IMR-90 (cell line): ENCODE measurements around the gene STAG2. TPM values are rescaled to one million over a fixed set of nuclear protein-coding genes. Genes with fewer than 3 reads are reported as not detected.

Experiments
- ATAC-seq: fragments of 200-7000 bp; cut with Tn5 transposase; 2 replicates; pipeline ENCODE4 v1.9.1; 2020; ENCODE audit warnings: low read depth, mild to moderate bottlenecking, moderate library complexity
- BruUV-seq: library from RNA; stranded (reverse); fragments of 400-500 nt; replicated peaks from 2 replicates; lab custom pipeline; 2021; lab: Mats Ljungman, UMichigan
- CTCF ChIA-PET: fragments of 300-600 bp; formaldehyde crosslinking; extraction: SDS; loops from one replicate; lab custom pipeline; 2021; ENCODE audit warnings: antibody characterized with exemption; lab: Yijun Ruan, JAX
- POLR2A ChIA-PET: fragments of 300-600 bp; sonication (Branson Sonifier 250); formaldehyde crosslinking; loops from one replicate; lab custom pipeline; 2022; ENCODE audit warnings: antibody characterized with exemption; ENCODE audit not compliant: unreplicated experiment; lab: Charles Lee
- DNase-seq: peaks from one replicate; pipeline ENCODE4 v3.0.0; 2013
- H2AFZ ChIP-seq: replicated peaks from 2 replicates; pipeline ENCODE3; 2013; ENCODE audit warnings: low read length, mild to moderate bottlenecking; ENCODE audit not compliant: poor library complexity
- H2AK5ac ChIP-seq: 2 replicates; pipeline ENCODE4 v1.6.1; 2013; ENCODE audit warnings: low read depth, low read length, inconsistent platforms
- H2AK9ac ChIP-seq: replicated peaks from 2 replicates; pipeline ENCODE3; 2013; ENCODE audit warnings: mild to moderate bottlenecking, low read depth, low read length, moderate library complexity; ENCODE audit not compliant: poor library complexity
- H2BK120ac ChIP-seq: 2 replicates; pipeline ENCODE4 v1.6.1; 2013; ENCODE audit warnings: low read depth, low read length, inconsistent platforms
- H2BK15ac ChIP-seq: 3 replicates; pipeline ENCODE4 v1.6.1; 2013; ENCODE audit warnings: low read depth, low read length, inconsistent platforms
- H2BK20ac ChIP-seq: 2 replicates; pipeline ENCODE4 v1.6.1; 2013; ENCODE audit warnings: low read depth, mild to moderate bottlenecking, inconsistent platforms, low read length, moderate library complexity
- H2BK5ac ChIP-seq: 2 replicates; pipeline ENCODE4 v1.6.1; 2013; ENCODE audit warnings: mild to moderate bottlenecking, low read depth, low read length, inconsistent platforms; ENCODE audit not compliant: poor library complexity, severe bottlenecking
- H3K14ac ChIP-seq: replicated peaks from 2 replicates; pipeline ENCODE4 v1.6.1; 2013; ENCODE audit warnings: low read depth, low read length, inconsistent platforms
- H3K18ac ChIP-seq: 2 replicates; pipeline ENCODE4 v1.6.1; 2013; ENCODE audit warnings: low read depth, low read length, control low read depth
- H3K23ac ChIP-seq: 2 replicates; pipeline ENCODE4 v1.6.1; 2013; ENCODE audit warnings: low read depth, low read length, inconsistent platforms
- H3K27ac ChIP-seq: 2 replicates; pipeline ENCODE4 v1.5.1; 2013; ENCODE audit warnings: mild to moderate bottlenecking, control low read depth, low read length; ENCODE audit not compliant: insufficient read depth
- H3K27me3 ChIP-seq: 2 replicates; pipeline ENCODE4 v1.6.1; 2013; ENCODE audit warnings: low read length; ENCODE audit not compliant: control insufficient read depth, insufficient read depth
- H3K36me3 ChIP-seq: 2 replicates; pipeline ENCODE4 v1.6.1; 2013; ENCODE audit warnings: low read length, mixed read lengths; ENCODE audit not compliant: control insufficient read depth, insufficient read depth
- H3K4ac ChIP-seq: 2 replicates; pipeline ENCODE4 v1.6.1; 2013; ENCODE audit warnings: low read depth, low read length, inconsistent platforms
- H3K4me1 ChIP-seq: 2 replicates; pipeline ENCODE4 v1.6.1; 2013; ENCODE audit warnings: low read length, mixed read lengths; ENCODE audit not compliant: control insufficient read depth, insufficient read depth
- H3K4me2 ChIP-seq: 2 replicates; pipeline ENCODE4 v1.6.1; 2013; ENCODE audit warnings: low read depth, mild to moderate bottlenecking, control low read depth, low read length, moderate library complexity
- H3K4me3 ChIP-seq: 2 replicates; pipeline ENCODE4 v1.5.1; 2013; ENCODE audit warnings: low read depth, mild to moderate bottlenecking, control low read depth, low read length, moderate library complexity; ENCODE audit not compliant: insufficient read depth
- H3K56ac ChIP-seq: 2 replicates; pipeline ENCODE4 v1.6.1; 2013; ENCODE audit warnings: low read length, inconsistent platforms; ENCODE audit not compliant: insufficient read depth; ENCODE audit errors: extremely low read depth
- H3K79me1 ChIP-seq, 2 experiments: 2 replicates each; pipeline ENCODE4 v1.6.1; 2013; ENCODE audit warnings: low read length in 2 of 2, inconsistent platforms in 1 of 2, low read depth in 1 of 2
- H3K9ac ChIP-seq: 2 replicates; pipeline ENCODE4 v1.6.1; 2013; ENCODE audit warnings: low read depth, low read length, control low read depth
- H3K9me1 ChIP-seq: 2 replicates; pipeline ENCODE4 v1.6.1; 2013; ENCODE audit warnings: low read length, inconsistent platforms; ENCODE audit not compliant: insufficient read depth
- H3K9me3 ChIP-seq: 2 replicates; pipeline ENCODE4 v1.6.1; 2013; ENCODE audit warnings: low read length; ENCODE audit not compliant: control insufficient read depth, insufficient read depth
- H4K20me1 ChIP-seq: 2 replicates; pipeline ENCODE4 v1.6.1; 2013; ENCODE audit warnings: low read length, inconsistent platforms; ENCODE audit not compliant: insufficient read depth
- H4K5ac ChIP-seq: 2 replicates; pipeline ENCODE4 v1.6.1; 2013; ENCODE audit warnings: mild to moderate bottlenecking, low read depth, low read length, control low read depth
- H4K8ac ChIP-seq, 2 experiments: 2 replicates each; pipeline ENCODE4 v1.6.1; 2013; ENCODE audit warnings: low read depth in 2 of 2, low read length in 2 of 2, control low read depth in 1 of 2, inconsistent platforms in 1 of 2
- H4K91ac ChIP-seq: 2 replicates; pipeline ENCODE4 v1.6.1; 2013; ENCODE audit warnings: low read depth, low read length, inconsistent platforms; ENCODE audit not compliant: insufficient read depth
- BHLHE40 ChIP-seq: fragments of 150-350 bp; IDR thresholded peaks from 2 replicates; pipeline ENCODE4 v1.6.1; 2016; ENCODE audit warnings: mild to moderate bottlenecking, low read depth, low read length
- CEBPB ChIP-seq: IDR thresholded peaks from 2 replicates; pipeline ENCODE4 v1.6.1; 2012; ENCODE audit warnings: low read depth, low read length, improper control_type of control experiment
- CHD1 ChIP-seq: IDR thresholded peaks from 2 replicates; pipeline ENCODE4 v1.6.1; 2012; ENCODE audit warnings: low read depth, low read length, improper control_type of control experiment
- CTCF ChIP-seq: conservative IDR thresholded peaks from 2 replicates; pipeline ENCODE4 v1.5.1; 2012; ENCODE audit warnings: mild to moderate bottlenecking, low read depth, low read length, improper control_type of control experiment
- ELK1 ChIP-seq: fragments of 150-350 bp; IDR thresholded peaks from 2 replicates; pipeline ENCODE4 v1.6.1; 2016; ENCODE audit warnings: low read depth, mild to moderate bottlenecking, low read length, moderate library complexity, borderline replicate concordance
- FOS ChIP-seq: fragments of 150-350 bp; IDR thresholded peaks from 2 replicates; pipeline ENCODE4 v1.6.1; 2016; ENCODE audit warnings: low read depth, low read length
- MAFK ChIP-seq: IDR thresholded peaks from 2 replicates; pipeline ENCODE4 v1.6.1; 2012; ENCODE audit warnings: low read depth, low read length, improper control_type of control experiment
- MAZ ChIP-seq: IDR thresholded peaks from 2 replicates; pipeline ENCODE4 v1.6.1; 2012; ENCODE audit warnings: low read depth, mild to moderate bottlenecking, low read length, improper control_type of control experiment, moderate library complexity, borderline replicate concordance
- MXI1 ChIP-seq: IDR thresholded peaks from 2 replicates; pipeline ENCODE4 v1.6.1; 2012; ENCODE audit warnings: low read depth, mild to moderate bottlenecking, low read length, moderate library complexity, borderline replicate concordance
- NFE2L2 ChIP-seq: fragments of 150-350 bp; IDR thresholded peaks from 2 replicates; pipeline ENCODE4 v1.6.1; 2016; ENCODE audit warnings: low read depth, mild to moderate bottlenecking, low read length
- POLR2A ChIP-seq: IDR thresholded peaks from 2 replicates; pipeline ENCODE4 v1.6.1; 2012; ENCODE audit warnings: mild to moderate bottlenecking, low read depth, low read length
- RAD21 ChIP-seq: IDR thresholded peaks from 2 replicates; pipeline ENCODE4 v1.6.1; 2012; ENCODE audit warnings: low read length, improper control_type of control experiment
- RCOR1 ChIP-seq: IDR thresholded peaks from 2 replicates; pipeline ENCODE4 v1.6.1; 2012; ENCODE audit warnings: mild to moderate bottlenecking, low read length, improper control_type of control experiment; ENCODE audit not compliant: insufficient replicate concordance
- RFX5 ChIP-seq: IDR thresholded peaks from 2 replicates; pipeline ENCODE4 v1.8.0; 2012; ENCODE audit warnings: low read depth, mild to moderate bottlenecking, low read length, moderate library complexity
- SMC3 ChIP-seq: fragments of 150-350 bp; IDR thresholded peaks from 2 replicates; pipeline ENCODE4 v1.6.1; 2016; ENCODE audit warnings: low read depth, mild to moderate bottlenecking, antibody characterized with exemption, low read length, moderate library complexity
- USF2 ChIP-seq: fragments of 150-350 bp; IDR thresholded peaks from 2 replicates; pipeline ENCODE4 v1.6.1; 2017; ENCODE audit warnings: mild to moderate bottlenecking, antibody characterized with exemption, low read length, low read depth
- WGBS, 2 experiments: methylation state at CpG; one replicate each; pipeline versions ENCODE4 v1.1.5 to v1.1.7; 2013; ENCODE audit warnings: missing lambda C conversion rate in 2 of 2; ENCODE audit not compliant: insufficient read length in 1 of 2; ENCODE audit errors: extremely low coverage in 2 of 2; 5-methylcytosine and 5-hydroxymethylcytosine counted together
- dilution Hi-C: fragments of 300-500 bp; cut with HindIII; formaldehyde crosslinking; loops from one replicate; pipeline ENCODE4 v1.14.3; 2018; ENCODE audit warnings: low sequenced_read_pairs; ENCODE audit not compliant: unreplicated experiment
- in situ Hi-C: fragments of 300-500 bp; cut with MboI; formaldehyde crosslinking; loops from 3 replicates; pipeline ENCODE4 v1.14.3; 2019; ENCODE audit warnings: low sequenced_read_pairs, inconsistent platforms, mixed read lengths
- intact Hi-C: fragments of 100-400 bp; cut with micrococcal nuclease; formaldehyde crosslinking; loops from 2 replicates; pipeline ENCODE4 v1.10.0; 2022
- polyA plus RNA-seq, 3 experiments: library from polyadenylated mRNA; depleted of rRNA; stranded (reverse); fragments of >200 nt; gene quantifications; 2 replicates each; pipeline ENCODE4 v1.2.3, GENCODE V29; 2012; ENCODE audit warnings: low replicate concordance in 1 of 3
- total RNA-seq: library from RNA; depleted of rRNA; stranded (reverse); fragments of >200 nt; gene quantifications from 2 replicates; pipeline ENCODE4 v1.2.3, GENCODE V29; 2012

STAG2 gene
- total and polyA plus RNA-seq, 2 of the 4 experiments (the other 2 are of a cell fraction) = 19.6 to 71.2 TPM

GRCh38 chrX:124125471-124125870 is 164.0 kb downstream of the STAG2 start:
- no peaks in the 10 kb centered on the region for H3K36me3 ChIP-seq
- H2BK5ac ChIP-seq = no peak overlapping the region
- H2AFZ ChIP-seq = no peak overlapping the region
- H3K4ac ChIP-seq = no peak overlapping the region
- H2BK120ac ChIP-seq = no peak overlapping the region
- peaks cover 3% of the 10 kb centered on the region; the same call in 1 of the 2 replicates for H3K9me3 ChIP-seq
- no peak overlapping the region for H3K23ac ChIP-seq
- no TSS peak for BruUV-seq
- no peak overlapping the region for H3K4me2 ChIP-seq
- H4K91ac ChIP-seq = no peak overlapping the region
- H4K20me1 ChIP-seq = no peaks in the 10 kb centered on the region
- no peak overlapping the region for H3K56ac ChIP-seq
- no peak overlapping the region for H3K27ac ChIP-seq
- ATAC-seq (no peak), DNase-seq (no peak)
- dilution Hi-C loops = no loop called here
- H4K8ac ChIP-seq = no peak overlapping the region
- H3K27me3 ChIP-seq = no peaks in the 10 kb centered on the region
- H3K79me1 ChIP-seq = no peaks in the 10 kb centered on the region
- no peak overlapping the region for H2BK15ac ChIP-seq
- in situ Hi-C loops = no loop called here
- no peak overlapping the region for H2AK5ac ChIP-seq
- no peak overlapping the region for H4K5ac ChIP-seq
- no peak overlapping the region for H3K9ac ChIP-seq
- WGBS, 2 experiments = no CpG with 5 or more reads among the region's 3 CpGs
- no peak overlapping the region for H3K18ac ChIP-seq
- H3K9me1 ChIP-seq = no peaks in the 10 kb centered on the region
- no peak overlapping the region for H3K14ac ChIP-seq
- no peak overlapping the region for H2BK20ac ChIP-seq
- ChIA-PET CTCF (no interaction called here), POLR2A (interaction anchor here (0.6 kb wide), 1 partner anchor 743 kb away, joined by 3 read pairs; no protein-coding TSS in a partner anchor)
- no peak overlapping the region for H3K4me3 ChIP-seq
- intact Hi-C loops = no loop called here
- TF ChIP-seq MAFK (no peak), ELK1 (no peak), RAD21 (no peak), USF2 (no peak), CTCF (no peak), FOS (no peak), NFE2L2 (no peak), MXI1 (no peak), MAZ (no peak), RFX5 (no peak), SMC3 (no peak), CHD1 (no peak), CEBPB (no peak), RCOR1 (no peak), POLR2A (no peak), BHLHE40 (no peak)
- no peak overlapping the region for H2AK9ac ChIP-seq
- no peaks in the 10 kb centered on the region for H3K4me1 ChIP-seq
